Endothelial cell of umbilical vein (primary cell): ENCODE results near the gene GPHB5.

Source experiments
- EZH2 ChIP-seq: IDR thresholded peaks from 2 replicates; pipeline ENCODE4 v1.6.1; 2012; ENCODE audit warnings: borderline replicate concordance, low read depth, mild to moderate bottlenecking, moderate library complexity, low read length, inconsistent platforms; ENCODE audit not compliant: severe bottlenecking
- FOS ChIP-seq: IDR thresholded peaks from 2 replicates; pipeline ENCODE4 v1.6.1; 2011; ENCODE audit warnings: mild to moderate bottlenecking, low read length, moderate library complexity, borderline replicate concordance; ENCODE audit not compliant: insufficient read depth
- GATA2 ChIP-seq: IDR thresholded peaks from 2 replicates; pipeline ENCODE4 v1.7.0; 2011; ENCODE audit warnings: low read depth, mild to moderate bottlenecking, moderate library complexity, mixed read lengths, low read length; ENCODE audit not compliant: insufficient read length, insufficient read depth
- JUN ChIP-seq: IDR thresholded peaks from 2 replicates; pipeline ENCODE4 v1.6.1; 2011; ENCODE audit warnings: borderline replicate concordance, low read depth; ENCODE audit not compliant: insufficient read length, insufficient read depth
- MYC ChIP-seq: IDR thresholded peaks from one replicate; pipeline ENCODE4 v1.6.1; 2011; ENCODE audit warnings: mild to moderate bottlenecking, low read depth, low read length
- POLR2A ChIP-seq: IDR thresholded peaks from 2 replicates; pipeline ENCODE4 v1.6.1; 2012; ENCODE audit warnings: low read depth, mild to moderate bottlenecking, control low read depth, low read length
- POLR2AphosphoS5 ChIP-seq: IDR thresholded peaks from 2 replicates; pipeline ENCODE4 v1.6.1; 2012; ENCODE audit warnings: low read depth, mild to moderate bottlenecking, control low read depth, low read length, moderate library complexity; ENCODE audit not compliant: insufficient read depth
- TF ChIP-seq, protein P1 (sequence below), 2 donors: IDR thresholded peaks; 1 replicate in 1 of 2; 2 replicates in 1 of 2; pipeline ENCODE4 v1.5.1; 2011; ENCODE audit warnings: low read length in 2 of 2, mild to moderate bottlenecking in 2 of 2, moderate library complexity in 2 of 2, control low read depth in 1 of 2, inconsistent platforms in 1 of 2, low read depth in 1 of 2; ENCODE audit not compliant: insufficient read depth in 1 of 2; ENCODE audit errors: extremely low read depth in 1 of 2
- TF ChIP-seq, protein P2 (sequence below): IDR thresholded peaks from 2 replicates; pipeline ENCODE4 v1.6.1; 2011; ENCODE audit not compliant: insufficient read depth, insufficient read length

DNA sequence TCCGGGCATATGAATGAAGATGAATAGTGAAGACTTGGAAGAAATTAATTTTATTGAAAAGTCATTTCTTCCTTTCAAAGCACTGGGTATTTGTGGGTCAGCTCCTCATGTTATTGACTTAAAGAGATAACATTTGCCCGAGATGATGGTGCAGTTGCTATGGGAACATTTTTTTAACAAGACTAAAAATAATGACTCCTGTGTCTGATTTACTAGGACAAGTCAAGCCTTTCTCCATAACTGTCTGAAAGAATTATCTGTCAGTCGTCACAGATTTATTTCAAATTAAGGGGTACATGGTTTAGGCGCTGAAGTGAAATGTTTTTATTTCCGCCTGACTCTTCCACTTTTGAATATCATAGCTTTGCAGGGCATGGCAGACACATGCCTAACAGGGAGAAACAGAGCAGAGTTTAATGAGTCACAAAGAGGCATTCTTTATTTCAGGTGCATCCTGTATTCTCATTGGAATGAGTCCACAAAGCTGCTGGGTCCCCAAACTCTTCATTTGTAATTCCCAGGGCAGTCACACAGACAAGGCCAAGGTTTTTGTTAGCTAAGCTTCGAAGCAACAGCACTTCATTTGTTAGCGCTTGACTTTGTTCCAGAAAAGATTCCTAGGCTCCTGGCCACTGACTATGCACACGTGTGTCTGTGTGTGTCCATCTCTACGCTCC, 4.3 kb upstream of the GPHB5 start:
- TF ChIP-seq, protein P1, sequence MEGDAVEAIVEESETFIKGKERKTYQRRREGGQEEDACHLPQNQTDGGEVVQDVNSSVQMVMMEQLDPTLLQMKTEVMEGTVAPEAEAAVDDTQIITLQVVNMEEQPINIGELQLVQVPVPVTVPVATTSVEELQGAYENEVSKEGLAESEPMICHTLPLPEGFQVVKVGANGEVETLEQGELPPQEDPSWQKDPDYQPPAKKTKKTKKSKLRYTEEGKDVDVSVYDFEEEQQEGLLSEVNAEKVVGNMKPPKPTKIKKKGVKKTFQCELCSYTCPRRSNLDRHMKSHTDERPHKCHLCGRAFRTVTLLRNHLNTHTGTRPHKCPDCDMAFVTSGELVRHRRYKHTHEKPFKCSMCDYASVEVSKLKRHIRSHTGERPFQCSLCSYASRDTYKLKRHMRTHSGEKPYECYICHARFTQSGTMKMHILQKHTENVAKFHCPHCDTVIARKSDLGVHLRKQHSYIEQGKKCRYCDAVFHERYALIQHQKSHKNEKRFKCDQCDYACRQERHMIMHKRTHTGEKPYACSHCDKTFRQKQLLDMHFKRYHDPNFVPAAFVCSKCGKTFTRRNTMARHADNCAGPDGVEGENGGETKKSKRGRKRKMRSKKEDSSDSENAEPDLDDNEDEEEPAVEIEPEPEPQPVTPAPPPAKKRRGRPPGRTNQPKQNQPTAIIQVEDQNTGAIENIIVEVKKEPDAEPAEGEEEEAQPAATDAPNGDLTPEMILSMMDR (IDR thresholded peaks at IDR 0.05; ENCODE audit: extremely low read depth in 1 of 2, insufficient read depth in 1 of 2, low read depth in 1 of 2, low read length in 2 of 2) = no peak
- TF ChIP-seq, protein P2, sequence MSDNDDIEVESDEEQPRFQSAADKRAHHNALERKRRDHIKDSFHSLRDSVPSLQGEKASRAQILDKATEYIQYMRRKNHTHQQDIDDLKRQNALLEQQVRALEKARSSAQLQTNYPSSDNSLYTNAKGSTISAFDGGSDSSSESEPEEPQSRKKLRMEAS = no peak
- TF ChIP-seq JUN = no peak
- no peak for TF ChIP-seq POLR2AphosphoS5
- peak; percentile 40 for TF ChIP-seq FOS
- no peak for TF ChIP-seq POLR2A
- TF ChIP-seq MYC = no peak
- no peak for TF ChIP-seq GATA2
- no peak for TF ChIP-seq EZH2
